Osteoblast (primary cell): ENCODE results near the gene NPAT. TPM values are rescaled to one million over a fixed set of nuclear protein-coding genes. Genes with fewer than 3 reads are reported as not detected.
"Not testable (repeated sequence)": the region's sequence is repeated elsewhere in the genome, so short reads cannot be mapped to it uniquely, and the experiment has no call there.

Source experiments
- DNase-seq: peaks from one replicate; pipeline ENCODE4 v3.0.0; 2011; ENCODE audit warnings: low spot score, mixed read lengths; ENCODE audit not compliant: insufficient read length; ENCODE audit errors: missing footprints
- H2AFZ ChIP-seq: 2 replicates; pipeline ENCODE4 v1.6.0; 2011; ENCODE audit warnings: mild to moderate bottlenecking, low read length
- H3K27ac ChIP-seq: 2 replicates; pipeline ENCODE4 v1.5.1; 2011; ENCODE audit warnings: mild to moderate bottlenecking, low read depth, low read length, moderate library complexity
- H3K27me3 ChIP-seq: 2 replicates; pipeline ENCODE4 v1.6.0; 2012; ENCODE audit warnings: mild to moderate bottlenecking, control low read depth, inconsistent platforms, low read length, moderate library complexity; ENCODE audit not compliant: insufficient read depth
- H3K36me3 ChIP-seq: 2 replicates; pipeline ENCODE4 v1.5.1; 2011; ENCODE audit warnings: mild to moderate bottlenecking, low read length, control low read depth, moderate library complexity; ENCODE audit not compliant: insufficient read depth
- H3K4me1 ChIP-seq: 2 replicates; pipeline ENCODE4 v1.5.1; 2011; ENCODE audit warnings: mild to moderate bottlenecking, low read length, control low read depth, moderate library complexity; ENCODE audit not compliant: insufficient read depth
- H3K4me2 ChIP-seq: 2 replicates; pipeline ENCODE4 v1.6.0; 2011; ENCODE audit warnings: mild to moderate bottlenecking, low read length; ENCODE audit not compliant: insufficient read depth
- H3K4me3 ChIP-seq: fragments of 200-600 bp; sonication (generic); 3 replicates; pipeline ENCODE4 v1.5.1; 2012; ENCODE audit warnings: mild to moderate bottlenecking, low read length, inconsistent platforms; ENCODE audit not compliant: insufficient read depth
- H3K79me2 ChIP-seq: 2 replicates; pipeline ENCODE4 v1.6.0; 2012; ENCODE audit warnings: mild to moderate bottlenecking, low read length, control low read depth, inconsistent platforms; ENCODE audit not compliant: insufficient read depth
- H3K9me3 ChIP-seq: 2 replicates; pipeline ENCODE4 v1.5.1; 2011; ENCODE audit warnings: low read depth, low read length, control low read depth
- H4K20me1 ChIP-seq: 2 replicates; pipeline ENCODE4 v1.6.0; 2012; ENCODE audit warnings: mild to moderate bottlenecking, low read length, control low read depth; ENCODE audit not compliant: insufficient read depth
- total RNA-seq: library from RNA; depleted of rRNA; stranded (reverse); fragments of >200 nt; gene quantifications from 2 replicates; pipeline ENCODE4 v1.2.3, GENCODE V29; 2012
- TF ChIP-seq, protein P1 (sequence below): IDR thresholded peaks from 2 replicates; pipeline ENCODE4 v1.5.1; 2011; ENCODE audit warnings: mild to moderate bottlenecking, low read depth, low read length, moderate library complexity; ENCODE audit errors: extremely low read depth

Gene NPAT
- total RNA-seq, 1 donor = 16.6 TPM

DNA sequence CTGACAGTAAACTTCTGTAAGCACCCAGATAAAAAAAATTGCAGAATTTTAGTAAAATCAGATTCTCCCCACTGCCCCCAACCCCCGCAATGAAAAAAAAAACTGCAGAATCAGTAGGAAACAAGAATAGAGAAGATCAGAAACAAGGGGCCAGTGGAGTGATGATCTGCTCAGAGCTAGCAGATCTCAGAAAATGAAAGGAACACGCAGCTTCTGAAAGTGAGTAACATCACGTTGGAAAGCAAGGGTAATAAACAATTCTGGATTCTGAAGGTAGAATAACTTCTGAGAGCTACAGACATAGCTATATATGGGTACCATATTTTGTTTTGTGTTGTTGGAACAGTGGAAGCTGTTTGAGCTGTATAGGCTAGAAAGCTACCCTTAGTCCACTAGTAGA, 77.8 kb downstream of the NPAT start:
- Histone ChIP-seq H3K27ac (no peak overlapping the region), H3K4me1 (no peaks in the 10 kb centered on the region), H2AFZ (no peak overlapping the region), H3K4me3 (no peak overlapping the region), H3K36me3 (peaks cover 63% of the 10 kb centered on the region), H3K79me2 (no peaks in the 10 kb centered on the region), H3K27me3 (no peaks in the 10 kb centered on the region), H3K4me2 (no peak overlapping the region), H3K9me3 (no peaks in the 10 kb centered on the region), H4K20me1 (no peaks in the 10 kb centered on the region)
- no peak for DNase-seq
- TF ChIP-seq, protein P1, sequence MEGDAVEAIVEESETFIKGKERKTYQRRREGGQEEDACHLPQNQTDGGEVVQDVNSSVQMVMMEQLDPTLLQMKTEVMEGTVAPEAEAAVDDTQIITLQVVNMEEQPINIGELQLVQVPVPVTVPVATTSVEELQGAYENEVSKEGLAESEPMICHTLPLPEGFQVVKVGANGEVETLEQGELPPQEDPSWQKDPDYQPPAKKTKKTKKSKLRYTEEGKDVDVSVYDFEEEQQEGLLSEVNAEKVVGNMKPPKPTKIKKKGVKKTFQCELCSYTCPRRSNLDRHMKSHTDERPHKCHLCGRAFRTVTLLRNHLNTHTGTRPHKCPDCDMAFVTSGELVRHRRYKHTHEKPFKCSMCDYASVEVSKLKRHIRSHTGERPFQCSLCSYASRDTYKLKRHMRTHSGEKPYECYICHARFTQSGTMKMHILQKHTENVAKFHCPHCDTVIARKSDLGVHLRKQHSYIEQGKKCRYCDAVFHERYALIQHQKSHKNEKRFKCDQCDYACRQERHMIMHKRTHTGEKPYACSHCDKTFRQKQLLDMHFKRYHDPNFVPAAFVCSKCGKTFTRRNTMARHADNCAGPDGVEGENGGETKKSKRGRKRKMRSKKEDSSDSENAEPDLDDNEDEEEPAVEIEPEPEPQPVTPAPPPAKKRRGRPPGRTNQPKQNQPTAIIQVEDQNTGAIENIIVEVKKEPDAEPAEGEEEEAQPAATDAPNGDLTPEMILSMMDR = no peak

DNA sequence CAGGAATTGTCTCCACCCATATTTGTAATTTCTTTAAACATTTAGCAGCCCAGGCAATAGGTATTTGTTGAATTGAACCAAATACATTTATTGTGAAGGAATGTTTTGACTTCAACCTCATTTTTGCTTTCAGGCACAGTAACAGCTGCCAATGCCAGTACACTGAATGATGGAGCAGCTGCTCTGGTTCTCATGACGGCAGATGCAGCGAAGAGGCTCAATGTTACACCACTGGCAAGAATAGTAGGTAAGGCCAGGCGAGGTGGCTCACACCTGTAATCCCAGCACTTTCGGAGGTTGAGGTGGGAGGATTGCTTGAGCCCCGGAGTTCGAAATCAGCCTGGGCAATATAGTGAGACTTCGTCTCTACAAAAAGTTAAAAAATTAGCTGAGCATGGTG, 80.1 kb downstream of the NPAT start:
- no peaks in the 10 kb centered on the region for H3K27me3 ChIP-seq
- no peaks in the 10 kb centered on the region for H3K9me3 ChIP-seq
- no peak overlapping the region for H3K4me2 ChIP-seq
- H3K4me1 ChIP-seq = no peaks in the 10 kb centered on the region
- no peak overlapping the region for H3K4me3 ChIP-seq
- TF ChIP-seq, protein P1 = no peak
- H2AFZ ChIP-seq = no peak overlapping the region
- DNase-seq = no peak
- H3K27ac ChIP-seq = no peak overlapping the region
- no peaks in the 10 kb centered on the region for H3K79me2 ChIP-seq
- H3K36me3 ChIP-seq = peaks cover 57% of the 10 kb centered on the region
- no peaks in the 10 kb centered on the region for H4K20me1 ChIP-seq

DNA sequence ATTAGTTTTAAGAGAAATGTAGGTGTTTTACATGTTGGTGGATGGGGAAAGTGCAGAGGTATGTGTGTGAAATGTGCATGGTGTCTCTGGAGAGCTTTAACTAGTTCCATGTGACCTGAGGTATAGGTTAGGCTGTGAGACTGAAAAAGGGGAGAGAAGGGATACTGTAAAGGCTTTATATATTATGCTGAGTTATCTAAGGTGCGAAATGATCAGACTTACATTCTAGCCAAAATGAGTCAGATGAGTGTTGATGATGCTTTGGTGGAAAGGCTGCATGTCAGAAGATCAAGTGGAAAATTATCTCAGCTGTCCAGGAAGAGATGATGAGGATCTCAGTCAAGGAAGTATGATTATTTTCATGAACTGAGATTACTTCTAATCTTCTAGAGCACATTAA, 85.2 kb downstream of the NPAT start:
- no peak overlapping the region for H3K4me2 ChIP-seq
- no peaks in the 10 kb centered on the region for H3K9me3 ChIP-seq
- H3K36me3 ChIP-seq = peaks cover 42% of the 10 kb centered on the region
- TF ChIP-seq, protein P1 = no peak
- no peak overlapping the region for H3K27ac ChIP-seq
- DNase-seq = no peak
- H2AFZ ChIP-seq = no peak overlapping the region
- H3K79me2 ChIP-seq = no peaks in the 10 kb centered on the region
- peaks cover under 1% of the 10 kb centered on the region for H3K4me1 ChIP-seq
- no peaks in the 10 kb centered on the region for H3K27me3 ChIP-seq
- no peak overlapping the region for H3K4me3 ChIP-seq
- H4K20me1 ChIP-seq = peaks cover under 1% of the 10 kb centered on the region

DNA sequence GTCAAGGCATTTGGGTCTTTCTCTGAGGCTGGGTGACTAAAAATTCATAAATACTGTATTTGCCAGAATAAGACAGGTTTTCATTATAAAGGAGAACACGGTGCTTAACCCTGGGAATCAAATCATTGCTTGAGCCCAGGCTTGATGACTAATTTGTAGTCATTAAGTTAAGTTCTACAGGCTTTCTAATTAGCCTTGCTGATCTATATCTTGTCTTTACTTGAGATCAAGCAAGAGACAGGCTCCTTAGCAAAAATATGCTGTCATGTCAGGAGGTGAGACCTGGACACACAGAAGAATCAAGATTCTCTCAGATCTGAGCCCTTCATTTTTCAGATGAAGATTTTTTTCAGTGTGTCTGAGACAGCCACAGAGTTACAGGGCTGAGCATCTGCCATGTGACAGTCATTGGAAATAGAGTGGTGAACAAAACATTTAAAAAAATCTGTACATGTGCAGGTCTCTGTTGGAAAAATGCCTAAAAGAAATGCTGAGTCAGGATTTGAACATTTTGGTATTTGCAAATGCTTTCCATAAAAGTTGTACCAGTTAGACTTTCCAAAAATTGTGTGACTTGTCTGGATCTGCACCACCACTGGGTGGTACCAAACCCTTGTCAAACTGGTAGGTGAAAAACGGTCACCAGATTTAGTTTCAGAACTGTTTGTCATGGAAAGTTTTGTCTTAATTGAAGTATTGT, 86.4 kb downstream of the NPAT start:
- H3K27me3 ChIP-seq = no peaks in the 10 kb centered on the region
- peaks cover 30% of the 10 kb centered on the region for H3K36me3 ChIP-seq
- DNase-seq = no peak
- peaks cover 2% of the 10 kb centered on the region for H3K79me2 ChIP-seq
- H4K20me1 ChIP-seq = peaks cover 5% of the 10 kb centered on the region
- no peaks in the 10 kb centered on the region for H3K9me3 ChIP-seq
- H2AFZ ChIP-seq = no peak overlapping the region
- H3K4me3 ChIP-seq = no peak overlapping the region
- TF ChIP-seq, protein P1 = peak; percentile 24
- no peak overlapping the region for H3K4me2 ChIP-seq
- no peak overlapping the region for H3K27ac ChIP-seq
- H3K4me1 ChIP-seq = peaks cover 5% of the 10 kb centered on the region

DNA sequence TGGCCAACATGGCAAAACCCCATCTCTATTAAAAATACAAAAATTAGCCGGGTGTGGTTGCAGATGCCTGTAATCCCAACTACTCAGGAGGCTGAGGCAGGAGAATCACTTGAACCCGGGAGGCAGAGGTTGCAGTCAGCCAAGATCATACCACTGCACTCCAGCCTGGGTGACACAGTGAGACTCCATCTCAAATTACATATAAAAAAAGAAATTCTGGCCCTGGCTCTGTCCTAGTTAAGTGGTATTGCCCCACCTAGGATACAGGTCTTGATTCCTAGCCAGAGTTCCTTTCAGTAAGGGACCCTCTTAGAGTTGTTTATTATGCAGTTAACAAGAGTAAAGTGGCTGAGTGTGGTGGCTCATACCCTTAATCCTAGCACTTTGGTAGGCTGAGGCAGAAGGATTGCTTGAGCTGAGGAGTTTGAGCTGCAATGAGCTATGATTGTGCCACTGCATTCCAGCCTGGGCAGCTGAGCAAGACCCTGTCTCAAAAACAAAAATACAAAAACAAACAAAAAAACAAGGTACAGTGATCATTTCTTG, 89.4 kb downstream of the NPAT start:
- H3K4me2 ChIP-seq, H4K20me1 ChIP-seq, DNase-seq, H2AFZ ChIP-seq, H3K27me3 ChIP-seq, H3K9me3 ChIP-seq, H3K4me1 ChIP-seq, H3K27ac ChIP-seq, H3K4me3 ChIP-seq: not testable (repeated sequence)
- peaks cover 15% of the 10 kb centered on the region for H3K36me3 ChIP-seq
- H3K79me2 ChIP-seq = peaks cover 20% of the 10 kb centered on the region
